HEK293 (cell line): Measurements from ENCODE around the gene PPP1R11.

Experiments used
- CTCF ChIA-PET: fragments of 350-600 bp; formaldehyde crosslinking; extraction: SDS; loops from one replicate; lab custom pipeline; 2021; ENCODE audit warnings: antibody characterized with exemption; lab: Yijun Ruan, JAX
- POLR2A ChIA-PET: fragments of 300-600 bp; formaldehyde crosslinking; extraction: SDS; loops from one replicate; lab custom pipeline; 2020; ENCODE audit warnings: antibody characterized with exemption, inconsistent platforms; lab: Yijun Ruan, JAX
- H3K27ac ChIP-seq: fragments of 200-500 bp; sonication (Bioruptor generic); 2 replicates; pipeline ENCODE4 v1.5.1; 2014; ENCODE audit warnings: low read depth, low read length, control low read depth, inconsistent platforms; ENCODE audit errors: extremely low read depth
- H3K36me3 ChIP-seq, 2 experiments: fragments of 200-500 bp in 1 of 2; sonication (Bioruptor generic) in 1 of 2; 1 replicate in 1 of 2; 2 replicates in 1 of 2; pipeline ENCODE4 v1.5.1; 2014 to 2017; ENCODE audit warnings: inconsistent platforms in 2 of 2, low read length in 2 of 2; ENCODE audit not compliant: control insufficient read depth in 2 of 2, insufficient read depth in 1 of 2
- H3K4me1 ChIP-seq: fragments of 200-500 bp; sonication (Bioruptor generic); 2 replicates; pipeline ENCODE4 v1.5.1; 2014; ENCODE audit warnings: mild to moderate bottlenecking, low read length, inconsistent platforms; ENCODE audit not compliant: control insufficient read depth, insufficient read depth
- H3K4me3 ChIP-seq: 2 replicates; pipeline ENCODE4 v1.5.1; 2011; ENCODE audit warnings: low read depth, mild to moderate bottlenecking, control low read depth, low read length, moderate library complexity
- H3K9me3 ChIP-seq: fragments of 200-500 bp; sonication (Bioruptor generic); 2 replicates; pipeline ENCODE4 v1.5.1; 2014; ENCODE audit warnings: low read depth, low read length, inconsistent platforms; ENCODE audit not compliant: control insufficient read depth, insufficient read depth
- AEBP2 ChIP-seq: fragments of 450-650 bp; formaldehyde crosslinking; IDR thresholded peaks from 2 replicates; pipeline ENCODE4 v1.5.1; 2016; ENCODE audit warnings: missing biosample characterization, missing genetic modification characterization, borderline replicate concordance
- IKZF3 ChIP-seq: fragments of 450-650 bp; IDR thresholded peaks from 2 replicates; pipeline ENCODE4 v1.5.0; 2018; ENCODE audit warnings: missing biosample characterization, mild to moderate bottlenecking, missing genetic modification characterization, moderate library complexity
- PRDM1 ChIP-seq: fragments of 450-650 bp; formaldehyde crosslinking; IDR thresholded peaks from 2 replicates; pipeline ENCODE4; 2016; ENCODE audit warnings: missing biosample characterization, missing genetic modification characterization
- SP7 ChIP-seq: fragments of 450-650 bp; formaldehyde crosslinking; IDR thresholded peaks from 2 replicates; pipeline ENCODE4 v1.5.1; 2016; ENCODE audit warnings: missing biosample characterization, missing genetic modification characterization
- ZNF133 ChIP-seq: fragments of 450-650 bp; formaldehyde crosslinking; IDR thresholded peaks from 2 replicates; pipeline ENCODE4 v1.5.1; 2016; ENCODE audit warnings: missing biosample characterization, missing genetic modification characterization
- ZNF18 ChIP-seq: fragments of 450-650 bp; formaldehyde crosslinking; IDR thresholded peaks from 2 replicates; pipeline ENCODE4 v1.5.1; 2016; ENCODE audit warnings: missing biosample characterization, missing genetic modification characterization
- ZNF2 ChIP-seq: fragments of 450-650 bp; formaldehyde crosslinking; IDR thresholded peaks from 2 replicates; pipeline ENCODE4 v1.5.1; 2016; ENCODE audit warnings: missing biosample characterization, missing genetic modification characterization
- ZNF280D ChIP-seq: fragments of 450-650 bp; formaldehyde crosslinking; IDR thresholded peaks from 2 replicates; pipeline ENCODE4 v1.5.1; 2016; ENCODE audit warnings: missing biosample characterization, missing genetic modification characterization
- ZNF311 ChIP-seq: fragments of 450-650 bp; formaldehyde crosslinking; IDR thresholded peaks from 2 replicates; pipeline ENCODE4 v1.5.1; 2017; ENCODE audit warnings: missing biosample characterization, missing genetic modification characterization, borderline replicate concordance
- ZNF324 ChIP-seq: fragments of 450-650 bp; formaldehyde crosslinking; IDR thresholded peaks from 2 replicates; pipeline ENCODE4 v1.5.1; 2016; ENCODE audit warnings: missing biosample characterization, missing genetic modification characterization
- ZNF335 ChIP-seq: fragments of 450-650 bp; formaldehyde crosslinking; conservative IDR thresholded peaks from 2 replicates; pipeline ENCODE4 v1.5.1; 2016; ENCODE audit warnings: missing biosample characterization, missing genetic modification characterization
- ZNF350 ChIP-seq: fragments of 450-650 bp; formaldehyde crosslinking; IDR thresholded peaks from 2 replicates; pipeline ENCODE4 v1.5.0; 2017; ENCODE audit warnings: missing biosample characterization, mild to moderate bottlenecking, missing genetic modification characterization
- ZNF362 ChIP-seq: fragments of 450-650 bp; formaldehyde crosslinking; IDR thresholded peaks from 2 replicates; pipeline ENCODE4 v1.5.1; 2016; ENCODE audit warnings: missing biosample characterization, missing genetic modification characterization
- ZNF518A ChIP-seq: fragments of 450-650 bp; formaldehyde crosslinking; conservative IDR thresholded peaks from 2 replicates; pipeline ENCODE4 v1.5.1; 2016; ENCODE audit warnings: low read depth, missing biosample characterization, missing genetic modification characterization
- ZNF571 ChIP-seq: fragments of 450-650 bp; formaldehyde crosslinking; IDR thresholded peaks from 2 replicates; pipeline ENCODE4 v1.5.0; 2017; ENCODE audit warnings: missing biosample characterization, missing genetic modification characterization
- ZNF645 ChIP-seq: fragments of 450-650 bp; formaldehyde crosslinking; IDR thresholded peaks from 2 replicates; pipeline ENCODE4; 2016; ENCODE audit warnings: missing biosample characterization, missing genetic modification characterization

The PPP1R11 gene

GRCh38 chr6:30055513-30055912 is 11.5 kb upstream of the PPP1R11 start (continued):
- TF ChIP-seq ZNF280D: no peak

- Histone ChIP-seq H3K4me1 (peaks cover under 1% of the 10 kb centered on the region; the same call in 1 of the 2 replicates), H3K27ac (peak overlapping the region; percentile 33; the same call in 1 of the 2 replicates)
- TF ChIP-seq PRDM1 (tag by site-specific recombination): peak; percentile 4; the same call in 1 of the 2 replicates
- TF ChIP-seq ZNF335 (tag by site-specific recombination): peak; percentile 34
- TF ChIP-seq ZNF350 (tag by site-specific recombination): no peak
- no peak; the same call in 1 of the 2 replicates for TF ChIP-seq ZNF2 (tag by site-specific recombination)
- 0 out of 2 replicates have a peak, but pooled peaks have one; percentile 13 for TF ChIP-seq ZNF133 (tag by site-specific recombination)
- TF ChIP-seq, all 188 proteins: peak for 3
- peaks cover 30 to 48% of the 10 kb centered on the region in 2 experiments; a peak in 2 of 3 replicates for H3K36me3 ChIP-seq
- peak overlapping the region; percentile 75 for H3K4me3 ChIP-seq
- no peaks in the 10 kb centered on the region for H3K9me3 ChIP-seq
- ChIA-PET CTCF (interaction anchor here (0.8 to 2.0 kb wide), 8 partner anchors 9 to 514 kb away, joined by 3 to 9 read pairs (median 4); no protein-coding TSS in a partner anchor), POLR2A (interaction anchor here (0.6 to 3.4 kb wide), 18 partner anchors 8 to 1165 kb away, joined by 3 to 36 read pairs (median 6); partner anchors contain the start of gene TRIM39)
Measured at GRCh38 chr6:30060606-30061091, 6.3 kb upstream of the PPP1R11 start.

- CTCF ChIA-PET: interaction anchor here (0.6 to 2.0 kb wide), 11 partner anchors 10 to 514 kb away, joined by 3 to 9 read pairs (median 3); no protein-coding TSS in a partner anchor
- peaks cover 7% of the 10 kb centered on the region for H3K4me1 ChIP-seq
- H3K9me3 ChIP-seq: no peaks in the 10 kb centered on the region
- H3K4me3 ChIP-seq: peak within 1 kb of the TSS; percentile 75
- POLR2A ChIA-PET: interaction anchor here (0.5 to 3.4 kb wide), 21 partner anchors 8 to 1779 kb away, joined by 3 to 36 read pairs (median 5); partner anchors contain the start of gene TRIM39
- H3K36me3 ChIP-seq: peaks cover 27 to 42% of the 10 kb centered on the region in 2 experiments; a peak in 2 of 3 replicates
- H3K27ac ChIP-seq: peak within 1 kb of the TSS; percentile 72
- TF ChIP-seq AEBP2 (no peak), ZNF18 (peak; percentile 56; the same call in 1 of the 2 replicates), ZNF518A (tag by site-specific recombination) (0 out of 2 replicates have a peak, but pooled peaks have one; percentile 51), ZNF571 (no peak), ZNF645 (tag by site-specific recombination) (no peak), SP7 (tag by site-specific recombination) (peak; percentile 80), ZNF362 (tag by site-specific recombination) (no peak), ZNF311 (tag by site-specific recombination) (no peak), IKZF3 (tag by site-specific recombination) (peak; percentile 74), ZNF324 (tag by site-specific recombination) (peak; percentile 95)
Measured at GRCh38 chr6:30061092-30061857, 5.7 kb upstream of the PPP1R11 start, which contains the start of gene POLR1H. Gene POLR1H, plus strand, starts transcription at chr6:30061265. Its CDS starts 260 bp downstream, at chr6:30061525.
